ENCODE results near the gene PRDM11. TPM values are rescaled to one million over a fixed set of nuclear protein-coding genes. Genes with fewer than 3 reads are reported as not detected.

Gene PRDM11
- total and polyA plus RNA-seq, 4 donors, result 11.4 to 16.8 (median 14.0) TPM

DNA sequence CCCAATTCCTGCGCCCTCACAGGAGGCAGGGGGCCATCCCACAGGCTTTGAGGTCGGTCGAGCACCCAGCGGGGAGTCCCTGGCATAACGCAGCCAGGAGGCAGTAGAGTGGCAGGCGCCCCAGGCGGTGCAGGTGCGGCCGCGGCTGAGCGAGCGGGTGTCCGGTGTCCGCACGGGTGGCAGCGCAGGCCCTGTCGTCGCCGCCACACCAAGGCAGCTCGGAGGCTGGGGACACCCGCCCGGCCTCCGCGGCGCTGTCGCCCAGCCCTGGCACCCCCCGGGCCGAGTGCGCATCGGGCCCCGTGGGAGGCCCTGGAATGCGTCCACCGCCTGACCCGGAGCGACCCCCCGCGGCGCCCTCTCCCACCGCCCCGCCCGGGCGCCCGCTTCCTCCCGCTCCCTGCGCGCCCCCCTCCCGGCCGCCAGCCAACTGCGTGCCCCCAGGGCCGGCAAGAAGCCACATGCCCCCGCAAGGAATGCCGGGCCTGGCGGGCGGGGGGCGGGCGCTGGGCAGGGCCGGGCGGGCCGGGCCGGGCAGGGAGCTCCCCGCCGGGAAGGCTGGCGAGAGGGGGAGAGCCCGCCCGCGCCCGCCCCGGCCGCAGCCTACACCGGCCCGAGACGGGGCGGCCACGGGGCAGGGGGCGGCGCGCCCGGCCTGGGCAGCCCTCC is 33.9 kb downstream of the PRDM11 start:
- Histone ChIP-seq H3K27ac (ENCODE audit: low read depth, low read length) (no peak overlapping the region), H3K36me3 (ENCODE audit: control insufficient read depth, insufficient read depth, low read length) (peaks cover 31% of the 10 kb centered on the region), H3K9me3 (ENCODE audit: control insufficient read depth, insufficient read depth, low read length) (no peaks in the 10 kb centered on the region), H3K4me1 (ENCODE audit: control insufficient read depth, insufficient read depth, low read length) (peaks cover 37% of the 10 kb centered on the region), H3K4me3 (ENCODE audit: low read depth, low read length) (peak overlapping the region; percentile 32), H3K27me3 (ENCODE audit: control insufficient read depth, insufficient read depth, low read length) (no peaks in the 10 kb centered on the region)
- DNase-seq (ENCODE audit: low read depth in 4 of 6, low spot score in 6 of 6), result peak in 5 of 6 donors; percentile 47 to 84 (median 53)
- WGBS (ENCODE audit: insufficient coverage), result under 1% methylated on average over 78 of the region's 78 CpGs

DNA sequence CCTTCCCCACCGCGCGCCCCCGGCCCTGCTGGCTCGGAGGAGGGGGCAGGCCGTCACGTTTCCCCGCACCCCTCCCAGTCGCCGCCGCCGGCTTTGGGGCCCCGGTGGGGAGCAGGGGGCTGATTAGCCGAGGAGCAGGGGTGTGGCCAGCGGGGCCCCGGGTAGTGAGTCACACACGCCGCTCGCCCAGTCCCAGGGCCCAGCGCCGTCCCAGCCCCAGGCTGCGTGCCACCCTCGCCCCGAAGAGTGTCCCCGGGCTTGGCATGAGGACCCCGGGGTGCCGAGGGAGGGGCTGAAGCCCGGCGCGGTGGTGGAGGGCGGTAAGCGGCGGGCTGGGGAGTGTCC is 34.4 kb downstream of the PRDM11 start:
- under 1% methylated on average over 33 of the region's 33 CpGs for WGBS (ENCODE audit: insufficient coverage)
- H3K9me3 ChIP-seq (ENCODE audit: control insufficient read depth, insufficient read depth, low read length), result no peaks in the 10 kb centered on the region
- peak overlapping the region; percentile 63 for H3K27ac ChIP-seq (ENCODE audit: low read depth, low read length)
- H3K27me3 ChIP-seq (ENCODE audit: control insufficient read depth, insufficient read depth, low read length), result no peaks in the 10 kb centered on the region
- peaks cover 32% of the 10 kb centered on the region for H3K36me3 ChIP-seq (ENCODE audit: control insufficient read depth, insufficient read depth, low read length)
- H3K4me3 ChIP-seq (ENCODE audit: low read depth, low read length), result peak overlapping the region; percentile 32
- H3K4me1 ChIP-seq (ENCODE audit: control insufficient read depth, insufficient read depth, low read length), result peaks cover 37% of the 10 kb centered on the region
- DNase-seq (ENCODE audit: low read depth in 4 of 6, low spot score in 6 of 6), result peak in 1 of 6 donors; percentile 65

DNA sequence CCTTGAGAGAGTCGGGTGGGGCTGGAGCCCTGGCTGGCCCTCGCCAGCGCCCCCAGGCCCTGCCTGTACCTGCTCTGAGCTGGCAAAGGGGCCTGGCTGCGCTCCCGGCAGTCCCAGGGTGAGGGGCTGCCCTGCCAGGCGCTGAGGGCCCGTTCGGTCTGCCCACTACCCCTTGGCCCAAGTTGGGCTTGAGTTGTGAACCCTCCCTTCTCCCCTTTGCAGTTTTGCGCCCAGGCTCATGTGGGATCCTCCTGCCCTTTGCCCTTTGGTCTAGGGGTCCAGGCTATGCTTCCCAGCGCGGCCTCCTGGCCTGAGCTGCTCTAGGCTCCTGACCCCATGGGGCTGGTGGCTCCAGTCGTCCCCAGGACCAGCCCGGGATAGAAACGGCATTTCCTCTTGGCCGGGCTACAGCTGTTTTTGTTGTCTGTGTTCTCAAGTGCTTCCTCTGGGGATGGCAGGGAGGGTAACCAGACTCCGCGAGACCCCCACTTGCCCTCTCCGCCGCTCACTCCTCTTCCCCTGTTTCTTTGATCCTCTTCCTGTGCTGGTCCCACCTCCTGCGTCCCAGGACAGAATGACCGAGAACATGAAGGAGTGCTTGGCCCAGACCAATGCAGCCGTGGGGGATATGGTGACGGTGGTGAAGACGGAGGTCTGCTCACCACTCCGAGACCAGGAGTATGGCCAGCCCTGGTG is 34.9 kb downstream of the PRDM11 start:
- peaks cover 37% of the 10 kb centered on the region for H3K4me1 ChIP-seq (ENCODE audit: control insufficient read depth, insufficient read depth, low read length)
- H3K27ac ChIP-seq (ENCODE audit: low read depth, low read length), result peak overlapping the region; percentile 63
- peaks cover 35% of the 10 kb centered on the region for H3K36me3 ChIP-seq (ENCODE audit: control insufficient read depth, insufficient read depth, low read length)
- H3K27me3 ChIP-seq (ENCODE audit: control insufficient read depth, insufficient read depth, low read length), result no peaks in the 10 kb centered on the region
- no peak for DNase-seq (ENCODE audit: low read depth in 4 of 6, low spot score in 6 of 6)
- 34% methylated on average over 16 of the region's 25 CpGs for WGBS (ENCODE audit: insufficient coverage)
- peak overlapping the region; percentile 32 for H3K4me3 ChIP-seq (ENCODE audit: low read depth, low read length)
- no peaks in the 10 kb centered on the region for H3K9me3 ChIP-seq (ENCODE audit: control insufficient read depth, insufficient read depth, low read length)

DNA sequence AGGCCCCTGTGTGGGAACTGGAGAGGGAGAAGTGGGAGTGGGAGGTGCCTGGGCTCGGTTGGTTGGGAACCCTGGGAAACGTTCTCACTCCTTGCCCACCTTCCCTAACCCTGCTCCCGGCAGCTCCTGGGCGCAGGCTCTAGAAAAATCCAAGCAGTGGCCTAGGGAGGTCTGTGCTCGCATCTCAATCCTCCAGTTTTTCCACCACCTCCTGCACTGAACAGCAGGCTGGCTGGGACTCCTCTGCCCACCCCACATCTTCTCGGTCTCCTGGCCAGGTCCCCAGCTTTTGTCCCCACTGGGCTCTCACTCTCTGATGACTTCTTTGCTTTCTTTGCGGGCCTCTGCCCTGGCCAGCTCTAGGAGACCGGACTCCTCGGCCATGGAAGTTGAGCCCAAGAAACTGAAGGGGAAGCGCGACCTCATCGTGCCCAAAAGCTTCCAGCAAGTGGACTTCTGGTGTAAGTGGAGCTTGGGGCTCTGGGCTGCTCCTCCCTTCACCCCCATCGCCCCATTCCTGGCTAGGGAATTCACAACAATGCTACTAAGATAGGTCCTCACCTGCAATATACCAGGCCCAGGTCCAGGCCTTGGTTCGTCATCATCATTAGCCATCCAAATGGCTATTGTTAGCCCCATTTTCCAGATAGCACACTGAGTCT is 35.6 kb downstream of the PRDM11 start:
- Histone ChIP-seq H3K27me3 (ENCODE audit: control insufficient read depth, insufficient read depth, low read length) (no peaks in the 10 kb centered on the region), H3K4me3 (ENCODE audit: low read depth, low read length) (no peak overlapping the region), H3K9me3 (ENCODE audit: control insufficient read depth, insufficient read depth, low read length) (no peaks in the 10 kb centered on the region), H3K4me1 (ENCODE audit: control insufficient read depth, insufficient read depth, low read length) (peaks cover 34% of the 10 kb centered on the region), H3K36me3 (ENCODE audit: control insufficient read depth, insufficient read depth, low read length) (peaks cover 39% of the 10 kb centered on the region), H3K27ac (ENCODE audit: low read depth, low read length) (peak overlapping the region; percentile 63)
- 81% methylated on average over 12 of the region's 14 CpGs for WGBS (ENCODE audit: insufficient coverage)
- no peak for DNase-seq (ENCODE audit: low read depth in 4 of 6, low spot score in 6 of 6)

DNA sequence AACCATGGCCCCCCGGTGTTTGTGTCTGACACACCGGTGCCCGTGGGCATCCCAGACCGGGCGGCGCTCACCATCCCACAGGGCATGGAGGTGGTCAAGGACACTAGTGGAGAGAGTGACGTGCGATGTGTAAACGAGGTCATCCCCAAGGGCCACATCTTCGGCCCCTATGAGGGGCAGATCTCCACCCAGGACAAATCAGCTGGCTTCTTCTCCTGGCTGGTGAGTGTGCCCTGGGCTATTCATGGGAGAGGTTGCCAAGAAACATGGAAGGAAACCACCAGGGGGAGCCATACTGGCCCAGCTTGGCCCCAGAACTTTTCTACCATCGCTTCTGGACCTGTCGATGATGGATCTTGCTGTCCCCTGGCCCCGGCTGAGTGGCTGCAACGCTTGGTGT is 36.5 kb downstream of the PRDM11 start:
- Histone ChIP-seq H3K9me3 (ENCODE audit: control insufficient read depth, insufficient read depth, low read length) (no peaks in the 10 kb centered on the region), H3K36me3 (ENCODE audit: control insufficient read depth, insufficient read depth, low read length) (peaks cover 46% of the 10 kb centered on the region), H3K4me1 (ENCODE audit: control insufficient read depth, insufficient read depth, low read length) (peaks cover 30% of the 10 kb centered on the region), H3K27me3 (ENCODE audit: control insufficient read depth, insufficient read depth, low read length) (no peaks in the 10 kb centered on the region), H3K4me3 (ENCODE audit: low read depth, low read length) (no peak overlapping the region), H3K27ac (ENCODE audit: low read depth, low read length) (no peak overlapping the region)
- WGBS (ENCODE audit: insufficient coverage), result 95% methylated on average over 12 of the region's 14 CpGs
- no peak for DNase-seq (ENCODE audit: low read depth in 4 of 6, low spot score in 6 of 6)

DNA sequence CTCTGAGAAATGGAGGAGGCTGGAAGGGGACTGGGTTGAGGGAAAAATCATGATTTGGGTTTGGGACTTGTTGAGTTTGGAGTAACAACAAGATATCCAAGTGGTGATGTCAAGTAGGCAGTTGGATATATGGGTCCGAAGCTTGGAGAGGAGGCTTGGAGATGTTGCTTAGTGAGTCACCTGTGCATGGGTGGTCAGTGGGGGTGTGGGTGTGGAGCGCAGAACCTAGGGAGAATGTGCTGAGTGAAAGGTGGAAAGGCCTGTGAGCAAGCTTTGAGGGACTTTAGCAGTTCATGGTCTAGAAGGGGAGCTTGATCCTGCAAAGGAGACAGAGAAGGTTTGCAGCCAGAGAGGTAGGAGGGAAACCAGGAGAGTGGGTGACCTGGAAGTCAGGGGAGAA is 38.2 kb downstream of the PRDM11 start:
- Histone ChIP-seq H3K27me3 (ENCODE audit: control insufficient read depth, insufficient read depth, low read length) (no peaks in the 10 kb centered on the region), H3K4me3 (ENCODE audit: low read depth, low read length) (no peak overlapping the region), H3K27ac (ENCODE audit: low read depth, low read length) (no peak overlapping the region), H3K4me1 (ENCODE audit: control insufficient read depth, insufficient read depth, low read length) (peaks cover 26% of the 10 kb centered on the region), H3K9me3 (ENCODE audit: control insufficient read depth, insufficient read depth, low read length) (no peaks in the 10 kb centered on the region), H3K36me3 (ENCODE audit: control insufficient read depth, insufficient read depth, low read length) (peaks cover 52% of the 10 kb centered on the region)
- no peak for DNase-seq (ENCODE audit: low read depth in 4 of 6, low spot score in 6 of 6)
- 100% methylated on average over 2 of the region's 2 CpGs for WGBS (ENCODE audit: insufficient coverage)

DNA sequence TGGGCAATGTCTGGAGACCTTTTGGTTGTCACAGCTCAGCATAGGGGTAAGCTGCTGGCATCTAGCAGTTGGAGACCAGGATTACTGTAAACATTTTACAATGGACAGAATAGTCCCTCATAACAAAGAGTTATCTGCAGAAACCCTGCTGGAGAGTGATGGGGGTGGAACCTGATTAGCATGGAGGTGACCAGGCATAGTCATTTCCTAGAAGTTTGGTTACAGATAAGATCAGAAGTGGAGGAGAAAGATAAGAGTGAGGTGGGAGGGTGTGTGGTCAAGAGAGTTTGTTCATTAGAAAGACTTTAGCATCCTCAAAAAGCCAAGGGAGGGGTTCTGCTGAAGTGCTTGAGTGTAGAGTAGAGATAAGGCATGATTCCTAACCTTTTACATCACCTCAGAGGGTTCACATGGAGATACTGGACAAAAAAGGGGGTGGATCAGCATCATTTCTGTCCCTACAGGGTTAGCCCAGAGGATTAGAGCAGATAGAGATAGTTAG is 38.8 kb downstream of the PRDM11 start:
- Histone ChIP-seq H3K27ac (ENCODE audit: low read depth, low read length) (no peak overlapping the region), H3K9me3 (ENCODE audit: control insufficient read depth, insufficient read depth, low read length) (no peaks in the 10 kb centered on the region), H3K4me1 (ENCODE audit: control insufficient read depth, insufficient read depth, low read length) (peaks cover 21% of the 10 kb centered on the region), H3K27me3 (ENCODE audit: control insufficient read depth, insufficient read depth, low read length) (no peaks in the 10 kb centered on the region), H3K36me3 (ENCODE audit: control insufficient read depth, insufficient read depth, low read length) (peaks cover 54% of the 10 kb centered on the region), H3K4me3 (ENCODE audit: low read depth, low read length) (no peak overlapping the region)
- no peak for DNase-seq (ENCODE audit: low read depth in 4 of 6, low spot score in 6 of 6)

DNA sequence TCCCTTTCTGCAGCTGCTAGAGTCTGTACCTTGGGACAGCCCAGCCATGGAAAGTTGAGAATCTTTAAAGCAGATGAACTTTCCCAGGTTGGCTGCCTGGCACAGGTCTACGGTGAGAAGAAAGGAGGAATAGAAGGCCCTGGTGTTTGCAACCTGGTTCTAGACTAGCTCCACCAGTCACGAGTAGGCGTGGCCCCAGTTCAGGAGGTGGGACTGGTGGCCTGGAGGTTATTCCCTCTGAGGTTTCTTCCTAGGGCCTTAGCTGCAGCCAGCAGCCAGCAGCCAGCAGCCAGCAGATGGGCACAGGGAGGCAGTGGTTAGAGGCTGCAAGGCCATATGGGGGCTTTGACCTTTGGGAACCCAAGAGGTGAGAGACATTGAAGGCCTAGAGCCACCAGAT is 40.9 kb downstream of the PRDM11 start:
- no peak overlapping the region for H3K4me3 ChIP-seq (ENCODE audit: low read depth, low read length)
- no peak overlapping the region for H3K27ac ChIP-seq (ENCODE audit: low read depth, low read length)
- no peak for DNase-seq (ENCODE audit: low read depth in 4 of 6, low spot score in 6 of 6)
- 100% methylated on average over 3 of the region's 3 CpGs for WGBS (ENCODE audit: insufficient coverage)
- peaks cover 3% of the 10 kb centered on the region for H3K9me3 ChIP-seq (ENCODE audit: control insufficient read depth, insufficient read depth, low read length)
- H3K36me3 ChIP-seq (ENCODE audit: control insufficient read depth, insufficient read depth, low read length), result peaks cover 52% of the 10 kb centered on the region
- H3K27me3 ChIP-seq (ENCODE audit: control insufficient read depth, insufficient read depth, low read length), result no peaks in the 10 kb centered on the region
- peaks cover 5% of the 10 kb centered on the region for H3K4me1 ChIP-seq (ENCODE audit: control insufficient read depth, insufficient read depth, low read length)

DNA sequence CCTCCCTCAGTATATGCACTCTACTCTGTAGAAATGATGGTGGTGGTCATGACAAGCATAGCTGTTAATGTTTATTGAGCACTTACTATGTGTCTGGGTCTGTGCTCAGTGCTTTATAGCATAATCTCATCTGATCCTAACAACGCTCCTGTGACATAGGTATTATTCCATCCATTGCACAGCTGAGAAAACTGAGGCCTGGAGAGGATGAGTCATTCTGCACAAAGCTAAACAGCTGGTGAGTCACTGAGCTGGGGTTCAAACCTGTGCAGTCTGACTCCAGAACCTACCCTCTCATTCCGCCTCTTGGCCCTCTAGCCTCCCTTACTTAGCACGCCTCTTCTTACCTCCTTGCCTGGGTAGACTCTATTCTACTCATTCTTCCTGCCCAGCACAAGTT is 41.7 kb downstream of the PRDM11 start:
- no peaks in the 10 kb centered on the region for H3K4me1 ChIP-seq (ENCODE audit: control insufficient read depth, insufficient read depth, low read length)
- 100% methylated on average over 3 of the region's 3 CpGs for WGBS (ENCODE audit: insufficient coverage)
- peaks cover 44% of the 10 kb centered on the region for H3K36me3 ChIP-seq (ENCODE audit: control insufficient read depth, insufficient read depth, low read length)
- no peak overlapping the region for H3K4me3 ChIP-seq (ENCODE audit: low read depth, low read length)
- no peaks in the 10 kb centered on the region for H3K27me3 ChIP-seq (ENCODE audit: control insufficient read depth, insufficient read depth, low read length)
- DNase-seq (ENCODE audit: low read depth in 4 of 6, low spot score in 6 of 6), result no peak
- no peak overlapping the region for H3K27ac ChIP-seq (ENCODE audit: low read depth, low read length)
- H3K9me3 ChIP-seq (ENCODE audit: control insufficient read depth, insufficient read depth, low read length), result peaks cover 3% of the 10 kb centered on the region

All from spinal cord (tissue), 10 donors.